COLO668 (cell line): ENCODE measurements around the gene CSNK1E.

ENCODE experiments used
- DNase-seq: peaks from one replicate; lab custom pipeline; 2025; ENCODE audit not compliant: unreplicated experiment; lab: John Stamatoyannopoulos, UW

The CSNK1E gene

GRCh38 chr22:38308791-38309498 is 8.3 kb downstream of the CSNK1E start:
- DNase-seq, result no peak

GRCh38 chr22:38305471-38306448 is 11.5 kb downstream of the CSNK1E start:
- peak; percentile 34 for DNase-seq

GRCh38 chr22:38304526-38304925 is 12.7 kb downstream of the CSNK1E start:
- no peak for DNase-seq

GRCh38 chr22:38303974-38304373 is 13.3 kb downstream of the CSNK1E start:
- no peak for DNase-seq

- DNase-seq, result no peak
Observed at GRCh38 chr22:38302906-38303305, 14.3 kb downstream of the CSNK1E start.

GRCh38 chr22:38300946-38301345 is 16.3 kb downstream of the CSNK1E start:
- no peak for DNase-seq

GRCh38 chr22:38300197-38300945 is 16.9 kb downstream of the CSNK1E start:
- no peak for DNase-seq

- no peak for DNase-seq
Observed at GRCh38 chr22:38299770-38300102, 17.5 kb downstream of the CSNK1E start.

- DNase-seq, result peak; percentile 18
Observed at GRCh38 chr22:38298312-38299005, 18.8 kb downstream of the CSNK1E start.

GRCh38 chr22:38296372-38296771 is 20.9 kb downstream of the CSNK1E start:
- no peak for DNase-seq

GRCh38 chr22:38295863-38296262 is 21.4 kb downstream of the CSNK1E start:
- DNase-seq, result no peak

GRCh38 chr22:38295339-38295738 is 21.9 kb downstream of the CSNK1E start:
- DNase-seq, result no peak

GRCh38 chr22:38294193-38294592 is 23.0 kb downstream of the CSNK1E start:
- DNase-seq, result no peak

- DNase-seq, result no peak
Observed at GRCh38 chr22:38292694-38293093, 24.5 kb downstream of the CSNK1E start.

GRCh38 chr22:38291201-38291777 is 25.9 kb downstream of the CSNK1E start:
- peak; percentile 53 for DNase-seq

- peak; percentile 42 for DNase-seq
Observed at GRCh38 chr22:38290347-38290746, 26.9 kb downstream of the CSNK1E start.

- DNase-seq, result no peak
Observed at GRCh38 chr22:38289583-38290082, 27.6 kb downstream of the CSNK1E start.

- no peak for DNase-seq
Observed at GRCh38 chr22:38286915-38287669, 30.1 kb downstream of the CSNK1E start.

- no peak for DNase-seq
Observed at GRCh38 chr22:38285018-38285417, 32.2 kb downstream of the CSNK1E start.

- DNase-seq, result no peak
Observed at GRCh38 chr22:38284042-38284402, 33.2 kb downstream of the CSNK1E start.
